ENCODE data around the gene NHERF1.

The NHERF1 gene

DNA sequence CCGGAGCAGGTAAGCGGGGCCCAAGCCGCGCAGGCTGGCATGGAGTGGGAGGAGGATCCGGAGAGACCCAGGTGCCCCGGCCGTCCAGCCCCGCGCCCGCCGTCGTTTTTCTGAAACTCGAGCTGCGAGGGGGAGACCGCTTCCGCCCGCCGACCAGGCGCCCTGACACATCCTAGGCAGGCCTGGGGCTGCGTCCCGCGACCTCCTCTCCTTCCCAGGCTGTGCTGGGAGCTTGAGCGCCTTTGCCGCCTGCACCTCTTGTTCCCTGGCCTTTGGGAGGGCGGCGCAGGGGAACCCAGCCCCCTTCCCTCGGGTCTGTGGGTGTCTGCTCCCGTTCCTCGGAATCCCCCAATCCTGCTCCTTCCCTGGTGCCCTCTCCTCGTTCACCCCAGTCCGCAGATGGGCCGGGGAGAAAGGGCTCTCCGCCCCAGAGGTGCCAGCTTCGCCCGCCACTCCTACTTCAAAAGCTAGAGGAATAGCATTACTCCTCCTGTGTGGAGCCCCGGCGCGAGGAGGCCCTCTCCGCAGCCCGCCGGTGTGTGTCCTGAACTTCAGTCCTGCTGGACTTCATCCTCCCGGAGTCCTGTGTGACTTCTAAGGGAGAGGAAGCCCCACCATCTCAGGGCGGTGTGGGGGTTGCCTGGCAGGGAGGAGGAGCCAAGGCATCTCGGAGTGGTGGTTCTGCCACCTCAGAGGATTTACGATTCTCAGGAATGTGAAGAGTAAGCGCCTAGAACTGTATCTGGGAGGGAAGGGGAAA, 1.0 kb downstream of the NHERF1 start:
- no peak for DNase-seq (ENCODE audit: low spot score)

GRCh38 chr17:74750039-74750326, 1.6 kb downstream of the NHERF1 start:
- DNase-seq (ENCODE audit: low spot score), result no peak

- peak; percentile 63 for DNase-seq (ENCODE audit: low spot score)
Measured at GRCh38 chr17:74750327-74751069, 2.1 kb downstream of the NHERF1 start.

DNA sequence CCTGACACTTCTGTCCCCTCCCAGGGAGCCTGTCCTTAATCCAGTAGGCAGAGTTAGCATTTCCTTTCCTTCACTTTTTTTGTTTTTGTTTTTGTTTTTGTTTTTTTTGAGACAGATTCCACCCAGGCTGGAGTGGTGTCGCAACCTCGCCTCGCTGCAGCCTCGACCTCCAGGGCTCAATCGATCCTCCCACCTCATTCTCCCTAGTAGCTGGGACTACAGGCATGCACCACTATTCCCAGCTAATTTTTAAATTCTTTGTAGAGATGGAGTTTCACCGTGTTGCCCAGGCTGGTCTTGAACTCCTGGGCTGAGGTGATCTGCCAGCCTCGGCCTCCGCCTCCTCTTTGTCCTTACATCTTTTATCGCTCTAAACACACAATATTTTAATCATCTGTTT, 4.0 kb downstream of the NHERF1 start:
- DNase-seq (ENCODE audit: low spot score), result no peak

DNA sequence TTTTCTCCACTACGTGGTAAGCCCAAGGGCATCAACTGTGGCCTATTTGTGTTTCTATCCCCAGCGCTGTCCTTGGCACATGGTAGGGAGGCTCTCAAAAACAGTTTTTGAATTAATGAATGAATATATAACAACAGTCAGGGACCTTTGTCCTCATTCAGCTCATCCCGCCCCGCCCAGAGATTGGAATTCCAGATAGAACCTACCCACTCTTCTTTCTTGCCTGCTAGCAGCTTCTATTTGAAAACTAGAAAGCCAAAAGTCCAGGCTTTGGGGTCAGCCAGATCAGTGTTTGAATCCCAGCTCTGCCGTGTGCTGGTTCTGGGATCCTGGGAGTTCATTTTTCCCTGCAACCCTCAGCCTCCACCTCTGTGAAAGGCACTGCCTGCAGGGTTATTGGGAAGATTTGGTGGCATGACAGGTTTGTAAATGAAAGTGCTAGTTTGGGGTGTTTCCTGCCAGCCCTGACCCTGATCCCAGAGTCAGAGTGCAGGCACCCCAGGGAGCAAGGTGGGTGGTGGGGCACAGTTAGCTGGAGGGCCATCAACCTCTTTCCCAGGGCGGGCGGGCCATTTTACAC, 4.5 kb downstream of the NHERF1 start:
- no peak for DNase-seq (ENCODE audit: low spot score)

- DNase-seq (ENCODE audit: low spot score), result no peak
Measured at GRCh38 chr17:74754832-74755231, 6.4 kb downstream of the NHERF1 start.

DNA sequence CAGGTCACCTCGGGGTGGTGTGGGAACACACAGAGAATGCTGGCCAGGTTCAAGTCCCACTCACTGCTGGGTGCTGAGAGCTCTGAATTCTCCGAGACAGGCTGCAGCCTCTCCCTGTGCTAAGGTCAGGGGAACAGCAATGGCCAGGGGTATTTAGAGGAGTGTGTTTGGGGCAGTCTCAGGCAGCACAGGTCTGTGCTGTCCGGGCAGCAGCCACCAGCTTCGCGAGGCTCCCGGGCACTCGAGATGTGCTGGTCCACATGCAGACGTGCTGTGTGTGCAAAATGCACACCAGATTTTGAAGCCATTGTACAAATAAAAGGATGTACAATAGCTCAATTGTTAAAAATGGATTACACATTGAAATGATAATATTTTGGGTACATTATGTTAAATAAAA, 7.1 kb downstream of the NHERF1 start:
- no peak for DNase-seq (ENCODE audit: low spot score)

GRCh38 chr17:74756891-74757290, 8.5 kb downstream of the NHERF1 start:
- no peak for DNase-seq (ENCODE audit: low spot score)

- peak; percentile 75 for DNase-seq (ENCODE audit: low spot score)
Measured at GRCh38 chr17:74757502-74757901, 9.1 kb downstream of the NHERF1 start.

GRCh38 chr17:74757931-74758847, 9.8 kb downstream of the NHERF1 start:
- no peak for DNase-seq (ENCODE audit: low spot score)

GRCh38 chr17:74758848-74759168, 10.4 kb downstream of the NHERF1 start:
- DNase-seq (ENCODE audit: low spot score), result no peak

GRCh38 chr17:74759243-74759801, 10.9 kb downstream of the NHERF1 start:
- DNase-seq (ENCODE audit: low spot score), result no peak

DNA sequence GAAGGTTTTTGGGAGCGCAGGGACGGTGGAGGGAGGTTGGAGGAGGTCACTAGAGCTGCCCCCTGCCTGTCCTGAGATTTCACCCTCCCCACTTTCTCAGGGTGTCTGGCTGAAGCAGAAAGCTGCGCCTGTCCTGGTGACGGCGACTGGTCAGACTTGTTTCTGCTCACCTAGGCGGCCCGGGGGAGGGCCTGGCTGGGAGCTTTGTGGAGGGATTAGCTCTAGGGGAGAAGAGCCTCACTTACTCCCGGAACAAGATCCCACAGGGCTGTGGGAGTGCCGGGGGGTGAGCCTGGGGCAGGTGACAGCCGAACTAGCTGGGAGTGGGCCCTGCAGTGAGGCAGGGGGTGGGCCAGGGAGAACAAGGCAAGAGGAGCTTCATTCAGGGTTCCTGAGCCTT, 11.5 kb downstream of the NHERF1 start:
- no peak for DNase-seq (ENCODE audit: low spot score)

- DNase-seq (ENCODE audit: low spot score), result no peak
Measured at GRCh38 chr17:74760404-74761105, 12.1 kb downstream of the NHERF1 start.

- DNase-seq (ENCODE audit: low spot score), result no peak
Measured at GRCh38 chr17:74761419-74761818, 13.0 kb downstream of the NHERF1 start.

- no peak for DNase-seq (ENCODE audit: low spot score)
Measured at GRCh38 chr17:74761931-74762330, 13.5 kb downstream of the NHERF1 start.

GRCh38 chr17:74763565-74764387, 15.3 kb downstream of the NHERF1 start:
- DNase-seq (ENCODE audit: low spot score), result no peak

GRCh38 chr17:74764751-74765286, 16.4 kb downstream of the NHERF1 start:
- DNase-seq (ENCODE audit: low spot score), result no peak

- no peak for DNase-seq (ENCODE audit: low spot score)
Measured at GRCh38 chr17:74766413-74766812, 18.0 kb downstream of the NHERF1 start.

DNA sequence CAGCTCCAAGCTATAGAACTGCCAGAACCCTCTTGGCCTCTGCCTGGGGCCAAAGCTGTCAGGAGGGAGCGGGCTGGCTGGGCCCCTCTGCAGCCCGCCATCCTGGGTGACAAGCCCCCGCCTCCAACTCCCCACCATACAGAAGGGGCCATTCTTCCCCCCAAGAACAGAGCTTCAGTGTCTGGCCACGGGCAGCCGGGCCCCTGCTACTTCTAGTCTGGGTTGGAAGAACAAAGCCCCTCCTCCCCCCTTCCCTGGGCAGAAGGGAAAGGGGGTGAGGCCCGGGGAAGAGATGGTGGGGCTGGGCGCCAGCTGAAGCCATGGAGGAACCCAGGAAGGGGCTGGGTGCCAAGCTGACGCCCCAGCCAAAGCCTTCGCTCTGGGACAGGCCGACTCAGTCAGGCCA, 18.7 kb downstream of the NHERF1 start:
- peak; percentile 33 for DNase-seq (ENCODE audit: low spot score)

Data from cerebellar cortex (tissue), 1 donor.